Smooth muscle cell of the umbilical artery (primary cell): Measurements from ENCODE around the gene CREB3L4. TPM values are rescaled to one million over a fixed set of nuclear protein-coding genes. Genes with fewer than 3 reads are reported as not detected.

Experiments used
- total RNA-seq: library from RNA; depleted of rRNA; stranded (reverse); fragments of >200 nt; gene quantifications from 2 replicates; pipeline ENCODE4 v1.2.3, GENCODE V29; 2014

Gene CREB3L4
- 4.8 and 5.6 TPM in 2 replicates for total RNA-seq

GRCh38 chr1:153967107-153967999 is at the start of gene CREB3L4:
Gene CREB3L4, plus strand, starts transcription at chr1:153967902. Its CDS starts 624 bp downstream, at chr1:153968526.

GRCh38 chr1:153922972-153923925 is 44.5 kb upstream of the CREB3L4 start, which contains the start of gene GATAD2B:
Gene GATAD2B, minus strand, starts transcription at chr1:153922972. Its CDS starts 94,625 bp downstream, at chr1:153828347.

GRCh38 chr1:153946622-153947241 is 21.0 kb upstream of the CREB3L4 start, which contains the start of gene DENND4B:
Gene DENND4B, minus strand, starts transcription at chr1:153946718. Its CDS starts 2,344 bp downstream, at chr1:153944374.

GRCh38 chr1:153958111-153958960 is 9.4 kb upstream of the CREB3L4 start, which contains the start of gene CRTC2:
Gene CRTC2, minus strand, starts transcription at chr1:153958612. Its CDS starts 115 bp downstream, at chr1:153958497.

GRCh38 chr1:153963030-153963849 is 4.5 kb upstream of the CREB3L4 start, which contains the start of gene SLC39A1:
Gene SLC39A1, minus strand, starts transcription at chr1:153963537. Its CDS starts 822 bp downstream, at chr1:153962715.

GRCh38 chr1:153977250-153978240 is 9.8 kb downstream of the CREB3L4 start, which contains the start of gene JTB:
Gene JTB, minus strand, starts transcription at chr1:153977674. Its CDS starts 422 bp downstream, at chr1:153977252.

GRCh38 chr1:153985941-153986761 is 18.4 kb downstream of the CREB3L4 start, which contains the start of gene RAB13:
Gene RAB13, minus strand, starts transcription at chr1:153986339. Its CDS starts 103 bp downstream, at chr1:153986236.

GRCh38 chr1:153990468-153991150 is 22.9 kb downstream of the CREB3L4 start, which contains the start of gene RPS27:
Gene RPS27, plus strand, starts transcription at chr1:153990762. Its CDS starts 35 bp downstream, at chr1:153990797.

Other genes starting within 250 kb of the CREB3L4 start
- gene INTS3, start 239.9 kb upstream of the CREB3L4 start, total RNA-seq: 34.1 and 55.4 TPM in 2 replicates
- gene SLC27A3, start 192.5 kb upstream of the CREB3L4 start, total RNA-seq: 4.5 and 4.8 TPM in 2 replicates
- gene GATAD2B, start 44.9 kb upstream of the CREB3L4 start, total RNA-seq: 3.6 and 8.0 TPM in 2 replicates
- gene DENND4B, start 21.2 kb upstream of the CREB3L4 start, total RNA-seq: 24.3 and 37.8 TPM in 2 replicates
- 3.9 and 5.4 TPM in 2 replicates for gene CRTC2, start 9.3 kb upstream of the CREB3L4 start, total RNA-seq
- gene SLC39A1, start 4.4 kb upstream of the CREB3L4 start, total RNA-seq: 112 and 126 TPM in 2 replicates
- 106 and 178 TPM in 2 replicates for gene JTB, start 9.8 kb downstream of the CREB3L4 start, total RNA-seq
- gene RAB13, start 18.4 kb downstream of the CREB3L4 start, total RNA-seq: 86.1 and 104 TPM in 2 replicates
- 272 and 781 TPM in 2 replicates for gene RPS27, start 22.9 kb downstream of the CREB3L4 start, total RNA-seq
- under 0.01 and 0.05 TPM in 2 replicates for gene NUP210L, start 187.2 kb downstream of the CREB3L4 start, total RNA-seq
- 382 and 1,181 TPM in 2 replicates for gene TPM3, start 224.2 kb downstream of the CREB3L4 start, total RNA-seq
- not detected in 2 replicates for gene CFAP141, start 238.4 kb downstream of the CREB3L4 start, total RNA-seq